Right lobe of liver (tissue), 6 donors: ENCODE results near the gene CHFR. TPM values are rescaled to one million over a fixed set of nuclear protein-coding genes. Genes with fewer than 3 reads are reported as not detected.
"Not testable (repeated sequence)": the region's sequence is repeated elsewhere in the genome, so short reads cannot be mapped to it uniquely, and the experiment has no call there.

Source experiments
- ATAC-seq, 4 donors: fragments of 200-7000 bp; cut with Tn5 transposase; one replicate each; pipeline ENCODE4 v1.9.1; 2020; ENCODE audit warnings: mild to moderate bottlenecking in 4 of 4, moderate library complexity in 4 of 4
- DNase-seq, 3 donors: peaks; one replicate each; pipeline ENCODE4 v3.0.0-alpha.2; 2020
- H3K27ac ChIP-seq, 3 donors: fragments of 200-600 bp; one replicate each; pipeline ENCODE4 v1.8.0; 2022
- H3K27me3 ChIP-seq, 2 donors: fragments of 200-600 bp; one replicate each; pipeline ENCODE4 v1.8.0; 2022
- H3K36me3 ChIP-seq, 4 donors: fragments of 200-600 bp; sonication (generic) in 1 of 4; one replicate each; pipeline versions ENCODE4 v1.5.1 to v1.8.0; 2017 to 2022; ENCODE audit warnings: control low read depth in 1 of 4
- H3K4me1 ChIP-seq, 4 donors: fragments of 200-600 bp; sonication (generic) in 1 of 4; one replicate each; pipeline versions ENCODE4 v1.5.1 to v1.8.0; 2017 to 2022; ENCODE audit warnings: control low read depth in 1 of 4
- H3K4me3 ChIP-seq, 3 donors: fragments of 200-600 bp; one replicate each; pipeline ENCODE4 v1.8.0; 2022
- H3K9me3 ChIP-seq, 4 donors: fragments of 200-600 bp; sonication (generic) in 1 of 4; one replicate each; pipeline versions ENCODE4 v1.5.1 to v1.8.0; 2017 to 2022; ENCODE audit warnings: control low read depth in 1 of 4
- CTCF ChIP-seq, 4 donors: fragments of 200-600 bp in 3 of 4; fragments of 450-650 bp in 1 of 4; IDR thresholded peaks; one replicate each; pipeline versions ENCODE4 v1.5.1 to v1.8.0; 2016 to 2022; ENCODE audit warnings: antibody characterized with exemption in 4 of 4, mild to moderate bottlenecking in 2 of 4
- POLR2A ChIP-seq: fragments of 450-650 bp; IDR thresholded peaks from one replicate; pipeline ENCODE4 v1.6.1; 2017; ENCODE audit warnings: antibody characterized with exemption, mild to moderate bottlenecking
- WGBS: methylation state at CpG from one replicate; pipeline ENCODE4 v1.1.6; 2018; ENCODE audit warnings: low coverage, low lambda C conversion rate; ENCODE audit not compliant: insufficient coverage; ENCODE audit errors: missing lambda C conversion rate; 5-methylcytosine and 5-hydroxymethylcytosine counted together
- intact Hi-C, 2 donors: fragments of 100-400 bp; cut with DNase I; formaldehyde crosslinking; loops; one replicate each; pipeline versions ENCODE4 v1.11.2 to v1.14.1; 2022
- total RNA-seq, 6 experiments: library from RNA; depleted of rRNA in 2 of 6; stranded (reverse); fragments of >200 nt in 2 of 6; fragmentation: NEBNext Ultra II Directional in 3 of 6; extraction: Animal tissue kit (Norgen Biotek cat#: 25700) in 3 of 6; gene quantifications; one replicate each; pipeline versions ENCODE4 v1.1.0 to v1.2.4, GENCODE V29; 2016 to 2023
- donor health status: DM: no; HTN: yes; CAD: no.
- donor health status: DM: no; HTN: no; CAD: no.
- donor health status: DM: no; HTN: no; CAD: no.
- donor health status: DM: no; HTN: yes; CAD: no.
- donor health status: DM: no; HTN: yes; CAD: no.

The CHFR gene
- total RNA-seq, 6 experiments from 2014 or later: 11.0 to 20.4 (median 13.5) TPM

GRCh38 chr12:132886529-132887477 is 602 bp downstream of the CHFR start:
- no peaks in the 10 kb centered on the region for H3K9me3 ChIP-seq
- H3K4me3 ChIP-seq: peak overlapping the region; percentile 81 to 87 (median 87)
- H3K4me1 ChIP-seq: peaks cover 0 to 3% (median 0%) of the 10 kb centered on the region in 4 donors
- TF ChIP-seq CTCF (IDR thresholded peaks at IDR 0.05) (no peak), POLR2A (no peak)
- 27% methylated on average over 15 of the region's 64 CpGs for WGBS
- H3K27me3 ChIP-seq: no peaks in the 10 kb centered on the region
- intact Hi-C loops: no loop called here
- DNase-seq (peak in 2 of 3 donors; percentile 38 to 47), ATAC-seq (peak in 1 of 4 donors; percentile 3)
- H3K27ac ChIP-seq: peak overlapping the region in 2 of 3 donors; percentile 1 to 87
- no peaks in the 10 kb centered on the region for H3K36me3 ChIP-seq

GRCh38 chr12:132881818-132882217 is 5.6 kb downstream of the CHFR start:
- peaks cover 0 to 11% (median 4%) of the 10 kb centered on the region in 4 donors for H3K36me3 ChIP-seq
- no peak overlapping the region for H3K4me3 ChIP-seq
- H3K27me3 ChIP-seq: no peaks in the 10 kb centered on the region
- ATAC-seq: peak in 3 of 4 donors; percentile 22 to 27 (median 22)
- no peak overlapping the region for H3K27ac ChIP-seq
- no peak for TF ChIP-seq POLR2A
- TF ChIP-seq CTCF (IDR thresholded peaks at IDR 0.05): no peak
- 55% methylated on average over 6 of the region's 7 CpGs for WGBS
- intact Hi-C loops: no loop called here
- H3K9me3 ChIP-seq: no peaks in the 10 kb centered on the region
- H3K4me1 ChIP-seq: peaks cover 0 to 3% (median 0%) of the 10 kb centered on the region in 4 donors
- DNase-seq: no peak

DNA sequence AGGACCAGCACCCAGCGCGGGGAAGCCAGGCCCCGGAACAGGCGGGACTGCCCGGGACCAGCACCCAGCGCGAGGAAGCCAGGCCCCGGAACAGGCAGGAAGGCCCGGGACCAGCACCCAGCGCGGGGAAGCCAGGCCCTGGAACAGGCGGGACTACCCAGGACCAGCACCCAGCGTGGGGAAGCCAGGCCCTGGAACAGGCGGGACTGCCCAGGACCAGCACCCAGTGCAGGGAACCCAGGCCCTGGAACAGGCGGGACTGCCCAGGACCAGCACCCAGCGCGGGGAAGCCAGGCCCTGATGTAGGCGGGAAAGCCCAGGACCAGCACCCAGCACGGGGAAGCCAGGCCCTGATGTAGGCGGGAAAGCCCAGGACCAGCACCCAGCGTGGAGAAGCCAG is 12.8 kb downstream of the CHFR start:
- ATAC-seq, H3K4me3 ChIP-seq, H3K9me3 ChIP-seq, DNase-seq, H3K4me1 ChIP-seq, H3K27me3 ChIP-seq, intact Hi-C loops, H3K27ac ChIP-seq: not testable (repeated sequence)
- no CpG with 5 or more reads among the region's 21 CpGs for WGBS
- peaks cover 0 to 39% (median 25%) of the 10 kb centered on the region in 4 donors for H3K36me3 ChIP-seq

DNA sequence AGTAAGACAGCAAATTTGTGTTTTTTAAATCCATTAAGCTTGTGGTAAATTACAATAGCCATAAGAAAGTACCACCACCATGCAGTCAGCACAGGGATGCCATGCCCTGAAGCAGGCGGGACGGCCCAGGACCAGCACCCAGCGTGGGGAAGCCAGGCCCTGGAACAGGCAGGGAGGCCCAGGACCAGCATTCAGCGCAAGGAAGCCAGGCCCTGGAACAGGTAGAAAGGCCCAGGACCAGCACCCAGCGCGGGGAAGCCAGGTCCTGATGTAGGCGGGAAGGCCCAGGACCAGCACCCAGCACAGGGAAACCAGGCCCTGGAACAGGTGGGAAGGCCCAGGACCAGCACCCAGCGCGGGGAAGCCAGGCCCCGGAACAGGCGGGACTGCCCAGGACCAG is 13.2 kb downstream of the CHFR start:
- Histone ChIP-seq H3K27me3 (no peaks in the 10 kb centered on the region), H3K36me3 (peaks cover 0 to 43% (median 29%) of the 10 kb centered on the region in 4 donors), H3K27ac (no peak overlapping the region), H3K4me3 (no peak overlapping the region), H3K9me3 (no peaks in the 10 kb centered on the region), H3K4me1 (no peaks in the 10 kb centered on the region)
- intact Hi-C loops: no loop called here
- TF ChIP-seq POLR2A: no peak
- TF ChIP-seq CTCF (IDR thresholded peaks at IDR 0.05): no peak
- 100% methylated on average over 3 of the region's 11 CpGs for WGBS
- ATAC-seq: no peak
- no peak for DNase-seq

DNA sequence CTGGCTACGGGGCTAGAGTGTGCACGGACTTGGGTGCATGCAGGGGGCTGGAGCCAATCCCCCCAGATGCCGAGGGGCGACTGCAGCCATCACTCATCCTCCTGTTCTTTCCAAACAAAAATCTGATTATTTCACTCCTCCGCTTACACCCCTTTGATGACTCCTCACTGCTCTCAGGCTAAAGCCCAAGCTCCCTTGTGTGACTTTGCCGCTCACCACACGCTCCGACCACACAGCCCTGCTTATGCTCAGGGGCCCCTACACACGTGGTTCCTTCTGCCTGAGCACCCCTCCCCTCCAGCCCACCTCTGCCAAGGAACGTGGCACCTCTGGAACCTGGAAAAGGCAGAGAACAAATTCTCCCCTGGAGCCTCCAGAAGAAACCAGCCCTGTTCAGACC is 13.7 kb downstream of the CHFR start:
- Histone ChIP-seq H3K4me1 (no peaks in the 10 kb centered on the region), H3K27me3 (no peaks in the 10 kb centered on the region), H3K4me3 (no peak overlapping the region), H3K27ac (no peak overlapping the region), H3K9me3 (no peaks in the 10 kb centered on the region), H3K36me3 (peaks cover 0 to 45% (median 29%) of the 10 kb centered on the region in 4 donors)
- ATAC-seq (no peak), DNase-seq (no peak)
- 90% methylated on average over 9 of the region's 10 CpGs for WGBS
- intact Hi-C loops: no loop called here
- TF ChIP-seq CTCF (IDR thresholded peaks at IDR 0.05) (no peak), POLR2A (no peak)
